Activated T-cell treated with anti-CD3 and anti-CD28 coated beads, Interleukin-2, amount 50 U/mL, for 4 hours (primary cell): ENCODE measurements around the gene SEL1L3. TPM values are rescaled to one million over a fixed set of nuclear protein-coding genes. Genes with fewer than 3 reads are reported as not detected.

Source experiments
- ATAC-seq, 2 donors: fragments of 200-7000 bp; cut with Tn5 transposase; one replicate each; pipeline ENCODE4 v1.10.0; 2021
- DNase-seq: peaks from one replicate; pipeline ENCODE4 v3.0.0-alpha.2; 2020
- H3K27me3 Mint-ChIP-seq: one replicate; pipeline ENCODE4 v1.8.0; 2021; ENCODE audit warnings: low read depth, mixed read lengths
- H3K36me3 Mint-ChIP-seq: one replicate; pipeline ENCODE4 v1.8.0; 2022; ENCODE audit warnings: mixed read lengths; ENCODE audit not compliant: insufficient read depth
- H3K4me1 Mint-ChIP-seq: one replicate; pipeline ENCODE4 v1.8.0; 2021; ENCODE audit warnings: low read depth, mixed read lengths
- H3K4me3 Mint-ChIP-seq: one replicate; pipeline ENCODE4 v1.8.0; 2021; ENCODE audit warnings: mild to moderate bottlenecking, moderate library complexity, mixed read lengths
- H3K9me3 Mint-ChIP-seq: one replicate; pipeline ENCODE4 v1.8.0; 2021; ENCODE audit warnings: mixed read lengths
- total RNA-seq, 3 donors: library from RNA; stranded (reverse); gene quantifications; one replicate each; pipeline ENCODE4 v1.2.1, GENCODE V29; 2021

The SEL1L3 gene
- total RNA-seq, 3 donors from 2014 or later = 13.7 to 21.9 (median 19.1) TPM

DNA sequence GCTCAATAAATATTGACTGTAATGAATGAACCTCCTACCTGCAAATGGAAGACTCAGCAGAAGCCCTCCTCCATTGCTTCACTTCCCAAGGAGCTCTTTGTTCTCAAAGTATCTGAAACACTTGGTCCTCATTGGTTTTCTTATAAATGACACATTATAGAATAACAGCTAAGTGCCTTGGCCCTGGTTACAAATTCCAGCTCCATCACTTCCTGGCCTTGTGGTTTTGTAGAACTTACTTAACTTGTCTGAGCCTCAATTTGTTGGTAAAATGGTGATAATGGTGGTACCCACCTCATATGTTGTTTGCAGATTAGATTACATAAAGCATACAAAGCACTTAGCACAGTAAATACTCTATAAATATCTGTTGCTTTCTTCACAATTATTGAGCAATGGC is 26.0 kb upstream of the SEL1L3 start:
- ATAC-seq = no peak
- no peaks in the 10 kb centered on the region for H3K4me1 Mint-ChIP-seq
- no peaks in the 10 kb centered on the region for H3K9me3 Mint-ChIP-seq
- H3K27me3 Mint-ChIP-seq = no peaks in the 10 kb centered on the region
- no peaks in the 10 kb centered on the region for H3K36me3 Mint-ChIP-seq
- H3K4me3 Mint-ChIP-seq = no peak overlapping the region
- DNase-seq = no peak

DNA sequence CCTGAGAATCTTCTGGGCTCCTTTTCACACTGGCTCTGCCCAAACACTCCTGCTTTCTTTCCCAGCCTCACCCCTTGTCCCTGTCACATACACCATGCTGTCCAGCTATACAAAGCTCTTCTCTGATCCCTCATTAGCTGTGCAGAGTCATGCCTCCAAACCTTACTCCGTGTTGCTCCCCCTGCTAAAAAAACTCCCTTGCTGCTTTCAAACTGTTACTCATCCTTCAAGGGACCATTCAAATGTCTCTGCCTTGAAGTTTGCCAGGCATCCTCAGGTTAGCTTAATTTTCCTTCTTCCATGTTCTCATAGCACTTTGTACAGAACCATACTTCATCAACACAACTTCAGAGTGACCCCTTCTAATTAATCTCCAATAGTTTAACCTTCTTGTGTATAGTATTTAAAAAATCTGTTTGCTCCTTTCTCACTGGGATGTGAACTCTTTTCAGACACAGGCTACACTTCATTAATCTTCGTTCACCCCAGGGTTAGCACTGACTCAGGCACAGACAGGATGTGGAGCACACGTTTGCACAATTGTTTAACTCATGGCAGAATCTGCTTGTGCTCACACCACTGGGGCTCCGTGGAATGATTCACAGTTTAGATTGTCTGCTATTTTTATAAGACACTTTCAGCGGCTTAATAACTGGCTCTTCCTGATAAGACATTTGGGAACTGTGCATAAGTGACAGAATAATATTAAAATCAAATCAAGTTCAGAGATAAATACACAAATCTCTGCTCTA is 21.4 kb upstream of the SEL1L3 start:
- Mint-ChIP-seq H3K27me3 (no peaks in the 10 kb centered on the region), H3K9me3 (no peaks in the 10 kb centered on the region), H3K4me1 (no peaks in the 10 kb centered on the region), H3K4me3 (no peak overlapping the region), H3K36me3 (peaks cover 3% of the 10 kb centered on the region)
- ATAC-seq = no peak
- DNase-seq = no peak

DNA sequence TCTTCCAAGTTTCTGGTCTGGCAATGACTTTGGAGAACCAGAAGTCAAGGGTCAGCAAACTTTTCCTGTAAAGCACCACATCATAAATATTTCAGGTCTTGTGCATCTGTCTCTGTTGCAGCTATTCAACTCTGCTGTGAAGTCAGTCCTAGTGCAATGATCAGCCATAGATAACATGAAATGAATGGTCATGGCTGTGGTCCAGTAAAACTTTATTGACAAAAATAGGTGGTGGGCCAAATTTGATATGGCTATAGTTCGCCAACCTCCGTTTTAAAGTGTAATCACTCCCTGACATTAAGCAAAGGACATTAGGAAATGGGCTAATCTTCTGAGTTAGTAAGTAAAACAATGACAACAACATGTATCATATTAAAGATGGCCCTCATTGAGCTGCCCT is 20.8 kb upstream of the SEL1L3 start:
- H3K9me3 Mint-ChIP-seq = no peaks in the 10 kb centered on the region
- DNase-seq = no peak

DNA sequence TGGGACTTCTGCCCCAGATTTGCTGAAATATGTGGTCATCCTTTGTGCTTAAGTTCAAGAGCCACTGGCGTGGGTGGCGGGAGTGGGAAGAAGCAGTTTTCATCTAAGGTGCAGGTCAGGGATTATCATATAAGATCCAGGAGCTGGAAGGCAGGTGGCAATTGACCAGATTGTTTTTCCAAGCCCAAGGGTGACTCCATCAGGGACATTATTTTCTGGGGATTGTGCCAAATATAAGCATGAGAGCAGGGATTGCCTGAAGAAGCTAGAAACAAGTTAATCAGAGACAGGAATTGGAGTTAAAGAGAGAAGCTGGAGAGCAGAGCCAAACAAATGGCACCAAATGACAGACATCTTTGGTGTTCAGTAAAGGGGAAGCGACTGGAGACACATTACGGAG is 19.4 kb upstream of the SEL1L3 start:
- Mint-ChIP-seq H3K9me3 (no peaks in the 10 kb centered on the region), H3K4me3 (no peak overlapping the region)

More for the DNA sequence above, 20.8 kb upstream of the SEL1L3 start:
- H3K36me3 Mint-ChIP-seq = peaks cover 3% of the 10 kb centered on the region
- H3K4me1 Mint-ChIP-seq = no peaks in the 10 kb centered on the region
- ATAC-seq = no peak
- no peaks in the 10 kb centered on the region for H3K27me3 Mint-ChIP-seq
- H3K4me3 Mint-ChIP-seq = no peak overlapping the region

DNA sequence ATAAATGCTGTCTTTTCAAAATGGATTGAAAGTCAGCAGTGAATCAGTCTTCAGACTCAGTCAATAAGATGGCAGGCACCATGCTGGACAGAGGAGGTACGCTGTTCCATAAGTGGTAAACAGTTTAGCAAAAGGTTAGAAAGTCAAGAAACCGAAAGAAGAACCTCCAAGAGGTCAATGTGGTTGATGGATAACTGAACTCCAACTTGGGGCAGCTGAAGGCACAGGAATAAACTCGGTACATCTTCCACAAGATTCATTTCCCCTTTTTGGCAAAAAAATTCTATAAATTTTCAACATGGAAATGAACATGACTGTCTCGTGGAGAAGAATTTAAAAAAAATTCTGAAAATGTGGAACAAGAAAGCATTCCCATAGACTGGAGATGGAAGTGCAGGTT is 18.4 kb upstream of the SEL1L3 start:
- H3K36me3 Mint-ChIP-seq = peaks cover 3% of the 10 kb centered on the region
- H3K4me1 Mint-ChIP-seq = no peaks in the 10 kb centered on the region

More for the DNA sequence above, 19.4 kb upstream of the SEL1L3 start:
- peaks cover 3% of the 10 kb centered on the region for H3K36me3 Mint-ChIP-seq
- DNase-seq = no peak
- no peaks in the 10 kb centered on the region for H3K27me3 Mint-ChIP-seq
- H3K4me1 Mint-ChIP-seq = no peaks in the 10 kb centered on the region
- ATAC-seq = no peak

DNA sequence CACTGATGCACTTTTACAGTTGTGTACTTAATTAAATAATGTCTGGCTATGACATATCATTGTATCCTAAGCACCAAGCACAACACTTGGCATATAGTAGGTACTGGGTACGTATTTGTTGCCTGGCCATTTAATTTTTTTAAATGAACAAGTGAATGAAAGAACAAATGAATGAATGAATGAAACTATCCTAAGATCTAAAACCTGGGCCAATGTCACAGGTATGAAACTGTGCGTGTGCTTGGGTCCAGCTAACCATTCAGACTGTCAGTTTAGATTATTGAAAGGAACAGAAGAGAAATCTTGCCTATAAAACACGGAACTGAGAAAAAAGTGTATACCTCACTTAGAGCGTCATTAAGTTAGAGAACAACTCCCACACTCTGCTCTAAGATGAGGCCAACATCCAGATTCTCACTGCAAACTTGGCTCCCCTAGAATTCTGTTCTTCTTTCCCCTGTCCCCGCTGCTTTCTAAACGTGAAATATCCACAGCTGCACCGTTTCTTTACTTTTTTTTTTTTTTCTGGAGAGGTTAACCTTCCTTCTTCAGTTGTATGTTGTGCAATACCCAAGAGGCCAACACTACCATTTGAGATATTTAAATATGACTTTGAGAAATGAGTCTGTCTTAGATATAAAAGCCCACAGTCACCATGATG is 17.3 kb upstream of the SEL1L3 start:
- DNase-seq (no peak), ATAC-seq (no peak)
- no peaks in the 10 kb centered on the region for H3K27me3 Mint-ChIP-seq
- peaks cover 3% of the 10 kb centered on the region for H3K36me3 Mint-ChIP-seq
- no peaks in the 10 kb centered on the region for H3K9me3 Mint-ChIP-seq
- H3K4me1 Mint-ChIP-seq = no peaks in the 10 kb centered on the region
- no peak overlapping the region for H3K4me3 Mint-ChIP-seq

More for the DNA sequence above, 18.4 kb upstream of the SEL1L3 start:
- ATAC-seq = no peak
- no peaks in the 10 kb centered on the region for H3K27me3 Mint-ChIP-seq
- H3K4me3 Mint-ChIP-seq = no peak overlapping the region
- no peak for DNase-seq
- H3K9me3 Mint-ChIP-seq = no peaks in the 10 kb centered on the region

DNA sequence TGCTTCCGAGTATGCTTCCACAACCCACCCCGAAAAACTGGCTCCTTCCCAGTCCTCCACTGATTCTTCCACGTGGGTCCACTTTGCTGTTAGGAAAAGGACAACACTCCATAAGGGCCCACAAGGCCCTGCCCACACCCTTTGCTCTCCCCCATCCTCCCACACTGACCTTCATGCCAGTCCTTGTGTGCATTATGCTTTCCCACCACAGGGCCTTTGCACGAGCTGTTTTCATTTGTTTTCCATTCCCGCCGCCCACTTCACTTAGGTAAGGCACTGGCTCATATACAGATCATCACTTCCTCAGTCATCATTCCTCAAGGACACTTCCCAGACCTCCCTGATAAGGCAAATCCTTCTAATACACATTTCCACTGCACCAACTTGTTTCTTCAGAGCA is 16.8 kb upstream of the SEL1L3 start:
- Mint-ChIP-seq H3K27me3 (no peaks in the 10 kb centered on the region), H3K36me3 (peaks cover 3% of the 10 kb centered on the region), H3K9me3 (no peaks in the 10 kb centered on the region), H3K4me3 (no peak overlapping the region), H3K4me1 (no peaks in the 10 kb centered on the region)
- DNase-seq (no peak), ATAC-seq (no peak)

DNA sequence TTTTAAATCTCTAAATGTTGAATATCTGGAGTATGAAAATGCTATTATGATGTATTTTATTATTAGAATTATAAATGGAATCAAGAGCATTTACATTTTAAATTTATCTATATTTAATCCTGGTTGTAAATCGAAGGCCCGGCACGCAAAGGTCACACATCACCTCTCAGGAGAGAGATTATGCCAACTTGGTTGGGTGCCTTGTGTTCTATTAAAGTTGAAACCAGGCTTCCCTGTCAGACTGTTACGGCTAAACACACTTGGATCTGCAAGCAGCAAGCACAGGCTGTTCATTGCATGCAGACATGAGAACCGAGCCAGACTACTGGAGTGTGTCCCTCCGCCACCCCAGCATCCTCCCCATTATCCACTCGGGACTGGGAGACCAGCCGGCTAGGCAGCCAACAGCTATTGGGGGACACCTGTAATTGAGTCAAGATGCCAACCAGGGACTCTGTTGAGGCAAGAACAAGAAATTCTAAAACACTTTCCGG is 16.4 kb upstream of the SEL1L3 start:
- DNase-seq (no peak), ATAC-seq (no peak)
- H3K4me1 Mint-ChIP-seq = no peaks in the 10 kb centered on the region
- H3K9me3 Mint-ChIP-seq = no peaks in the 10 kb centered on the region
- H3K36me3 Mint-ChIP-seq = peaks cover 3% of the 10 kb centered on the region
- no peaks in the 10 kb centered on the region for H3K27me3 Mint-ChIP-seq
- H3K4me3 Mint-ChIP-seq = no peak overlapping the region

DNA sequence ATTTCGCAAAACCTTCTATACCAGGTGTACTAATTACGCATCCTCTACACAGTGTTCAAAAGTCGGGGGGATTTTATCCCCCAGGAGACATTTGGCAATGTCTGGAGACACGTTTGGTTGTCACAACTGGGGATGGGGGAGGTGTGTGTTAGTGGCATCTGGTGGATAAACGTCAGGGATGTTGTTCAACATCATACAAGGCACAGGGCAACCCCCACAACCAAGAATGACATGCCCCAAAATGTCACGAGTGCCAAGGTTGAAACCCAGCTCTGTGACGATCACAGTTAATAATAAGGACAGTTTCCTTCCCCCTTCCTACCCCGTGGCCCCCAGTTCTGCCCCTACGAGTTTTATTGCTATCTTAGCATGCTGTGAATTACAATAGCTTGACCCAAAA is 15.9 kb upstream of the SEL1L3 start:
- H3K27me3 Mint-ChIP-seq = no peaks in the 10 kb centered on the region
- no peaks in the 10 kb centered on the region for H3K4me1 Mint-ChIP-seq
- H3K9me3 Mint-ChIP-seq = no peaks in the 10 kb centered on the region
- ATAC-seq (no peak), DNase-seq (no peak)
- peaks cover 3% of the 10 kb centered on the region for H3K36me3 Mint-ChIP-seq
- H3K4me3 Mint-ChIP-seq = no peak overlapping the region

DNA sequence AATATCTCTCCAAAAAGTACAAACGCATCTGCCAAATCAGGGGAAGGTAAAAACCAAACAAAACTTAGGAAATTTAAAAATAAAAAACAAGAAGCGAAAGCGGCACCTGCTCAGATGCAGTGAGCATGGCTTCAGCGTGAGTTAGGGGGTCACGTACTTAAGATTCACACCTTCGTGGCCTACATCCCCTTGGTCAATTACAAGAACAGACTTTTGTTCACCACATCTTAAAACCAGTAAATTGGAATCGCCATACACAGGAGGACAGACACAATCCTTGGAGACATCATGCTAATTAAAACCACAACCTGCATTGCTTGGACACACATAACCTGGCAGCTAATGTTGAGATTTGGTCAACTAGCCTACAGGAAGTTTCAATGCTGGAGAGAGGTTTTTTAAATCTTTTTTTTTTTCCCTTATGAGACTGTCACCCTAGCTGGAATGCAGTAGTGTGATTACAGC is 12.5 kb upstream of the SEL1L3 start:
- H3K9me3 Mint-ChIP-seq = no peaks in the 10 kb centered on the region
- H3K4me3 Mint-ChIP-seq = no peak overlapping the region
- ATAC-seq (no peak), DNase-seq (no peak)
- peaks cover 3% of the 10 kb centered on the region for H3K36me3 Mint-ChIP-seq
- no peaks in the 10 kb centered on the region for H3K4me1 Mint-ChIP-seq
- H3K27me3 Mint-ChIP-seq = no peaks in the 10 kb centered on the region

DNA sequence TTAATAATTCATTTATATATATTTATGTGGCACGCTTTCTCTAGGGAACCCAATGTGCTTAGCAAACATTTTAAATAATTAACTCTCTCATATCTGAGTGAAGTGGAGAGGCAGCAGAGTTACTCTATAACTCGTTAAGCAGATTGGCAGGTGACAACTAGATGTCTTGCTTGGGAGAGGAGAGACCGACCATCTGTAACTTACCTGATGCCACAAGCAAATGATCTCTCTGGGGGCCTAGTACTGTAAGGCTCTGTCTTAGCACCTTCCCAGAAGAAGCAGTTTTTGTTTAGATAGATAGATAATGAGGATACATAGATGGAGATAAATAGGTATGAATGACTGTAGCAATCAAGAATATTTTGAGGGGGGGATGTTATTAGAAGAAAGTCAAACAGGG is 11.9 kb upstream of the SEL1L3 start:
- H3K9me3 Mint-ChIP-seq = no peaks in the 10 kb centered on the region
- H3K4me1 Mint-ChIP-seq = no peaks in the 10 kb centered on the region
- no peak overlapping the region for H3K4me3 Mint-ChIP-seq
- H3K27me3 Mint-ChIP-seq = no peaks in the 10 kb centered on the region
- ATAC-seq (no peak), DNase-seq (no peak)
- peaks cover 1% of the 10 kb centered on the region for H3K36me3 Mint-ChIP-seq

DNA sequence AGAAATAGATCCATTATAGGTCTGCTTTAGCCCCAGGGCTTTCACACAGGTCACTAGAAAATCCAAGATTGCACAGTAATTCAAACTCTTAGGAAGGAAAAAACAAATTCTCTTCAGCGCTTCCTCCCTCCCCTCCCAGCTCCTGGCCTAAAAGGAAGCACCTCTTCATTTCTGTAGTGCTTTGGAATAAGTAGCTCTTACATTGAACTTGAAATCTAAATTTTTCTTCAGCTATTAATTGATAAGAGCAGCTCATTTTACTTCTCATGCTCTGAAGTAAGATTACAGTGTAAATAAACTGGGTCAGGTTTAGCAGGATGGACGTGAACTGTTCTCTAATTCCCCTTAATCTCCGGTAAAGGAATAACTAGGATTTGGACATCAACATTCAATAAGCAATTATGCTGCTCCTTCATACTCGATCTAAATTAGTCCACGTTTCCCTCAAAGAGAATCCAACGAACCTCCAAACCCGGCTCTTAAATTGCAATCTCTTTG is 10.9 kb upstream of the SEL1L3 start:
- ATAC-seq = no peak
- H3K9me3 Mint-ChIP-seq = no peaks in the 10 kb centered on the region
- H3K4me1 Mint-ChIP-seq = no peaks in the 10 kb centered on the region
- H3K27me3 Mint-ChIP-seq = no peaks in the 10 kb centered on the region
- DNase-seq = no peak
- H3K36me3 Mint-ChIP-seq = no peaks in the 10 kb centered on the region
- no peak overlapping the region for H3K4me3 Mint-ChIP-seq

DNA sequence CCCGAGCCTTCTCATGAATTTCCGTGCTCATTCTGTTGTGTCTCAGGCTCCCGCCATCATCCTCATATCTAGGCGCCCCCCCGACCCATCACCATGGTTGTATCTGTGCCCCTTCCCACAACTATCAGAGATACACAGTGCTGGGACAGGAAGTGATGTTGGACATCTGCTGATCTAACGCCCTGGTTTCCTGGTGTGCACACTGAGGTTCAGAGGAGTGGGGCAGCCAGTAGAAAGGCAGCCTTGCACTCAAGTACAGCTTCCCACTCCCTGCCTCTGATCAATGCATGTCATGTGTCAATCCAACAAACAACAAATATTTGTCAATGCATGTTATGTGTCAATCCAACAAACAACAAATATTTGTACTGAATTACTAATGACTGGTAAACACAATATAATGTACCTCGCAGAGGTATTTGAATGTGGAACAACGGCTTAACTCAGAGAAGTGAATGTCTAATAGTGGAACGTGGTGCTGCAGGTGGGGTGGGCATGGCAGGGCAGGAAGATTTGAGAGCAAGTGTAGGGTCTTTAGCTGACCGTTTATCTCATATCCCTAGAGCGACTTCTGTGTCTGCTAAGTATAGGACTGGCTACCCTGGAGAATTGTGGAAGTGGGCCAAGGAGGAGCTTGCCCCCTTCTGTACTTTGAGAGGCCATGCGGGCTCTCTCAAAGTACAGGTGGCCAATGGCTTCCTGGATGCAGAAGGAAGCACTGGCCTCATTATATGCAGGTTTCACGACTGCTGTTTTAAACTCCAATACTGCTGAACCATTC is 10.3 kb upstream of the SEL1L3 start:
- DNase-seq = no peak
- Mint-ChIP-seq H3K4me3 (no peak overlapping the region), H3K36me3 (no peaks in the 10 kb centered on the region), H3K9me3 (no peaks in the 10 kb centered on the region), H3K27me3 (no peaks in the 10 kb centered on the region), H3K4me1 (no peaks in the 10 kb centered on the region)
- ATAC-seq = no peak

DNA sequence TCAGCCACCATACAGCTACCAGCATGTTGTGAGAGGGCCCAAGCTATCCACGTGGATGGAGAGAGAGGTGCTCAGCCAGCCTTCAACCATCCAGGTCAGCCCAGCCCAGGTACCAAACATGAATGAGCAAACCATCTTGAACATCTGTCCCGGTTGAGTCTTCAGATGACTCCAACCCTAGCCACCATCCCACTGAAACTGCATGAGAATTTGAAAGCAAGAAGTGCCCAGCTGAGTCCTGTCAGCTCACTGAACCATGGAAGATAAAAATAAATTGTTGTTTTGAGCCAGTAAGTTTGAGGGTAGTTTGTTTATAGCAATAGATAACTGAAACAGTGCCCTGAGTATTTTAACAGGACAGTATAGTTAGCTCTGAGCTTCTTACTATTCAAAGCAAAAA is 7.3 kb upstream of the SEL1L3 start:
- no peak overlapping the region for H3K4me3 Mint-ChIP-seq
- DNase-seq (no peak), ATAC-seq (peak in 1 of 2 donors; percentile 7)
- no peaks in the 10 kb centered on the region for H3K4me1 Mint-ChIP-seq
- H3K9me3 Mint-ChIP-seq = no peaks in the 10 kb centered on the region
- H3K36me3 Mint-ChIP-seq = no peaks in the 10 kb centered on the region
- H3K27me3 Mint-ChIP-seq = no peaks in the 10 kb centered on the region
